ENCODE results near the gene CCDC160. TPM values are rescaled to one million over a fixed set of nuclear protein-coding genes. Genes with fewer than 3 reads are reported as not detected.

The CCDC160 gene
- polyA plus RNA-seq, 1 donor: 11.6 TPM

GRCh38 chrX:134287346-134287745 is 50.4 kb downstream of the CCDC160 start:
- DNase-seq: no peak

DNA sequence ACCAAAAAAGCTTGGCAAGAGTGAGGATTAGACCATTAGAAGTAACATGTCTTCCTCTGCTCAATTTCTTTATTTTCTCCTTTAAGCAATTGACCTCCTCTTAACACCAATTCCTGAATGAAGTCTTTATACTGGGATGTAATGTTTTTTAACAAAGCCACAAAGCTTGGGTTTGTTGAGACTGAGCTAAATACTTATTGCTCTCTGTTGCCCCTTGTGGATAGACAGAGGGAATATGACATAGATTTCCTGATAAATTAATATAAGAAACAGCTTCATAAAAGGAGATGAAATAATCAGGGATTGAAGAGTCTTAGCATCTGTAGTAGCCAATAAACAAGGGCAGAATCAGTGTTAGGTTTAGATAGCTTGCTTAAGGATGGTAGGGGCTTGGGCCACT is 57.6 kb downstream of the CCDC160 start:
- DNase-seq: no peak

Other genes starting within 250 kb of the CCDC160 start
- 64.2 TPM for gene PHF6, start 136.1 kb downstream of the CCDC160 start, polyA plus RNA-seq (ENCODE audit: insufficient read length)
- 49.7 TPM for gene HPRT1, start 223.0 kb downstream of the CCDC160 start, polyA plus RNA-seq (ENCODE audit: insufficient read length)